GM21367 (cell line): ENCODE results near the gene TAL1.
"Not testable (repeated sequence)": the region's sequence is repeated elsewhere in the genome, so short reads cannot be mapped to it uniquely, and the experiment has no call there.

Experiments used
- ATAC-seq: cut with Tn5 transposase; IDR thresholded peaks from one replicate; pipeline ENCODE4 v1.9.1; 2021; ENCODE audit not compliant: unreplicated experiment

The TAL1 gene

GRCh38 chr1:47232187-47232874, at the start of gene TAL1:
TSS of gene TAL1 (minus strand) at chr1:47232225. CDS start at chr1:47225888, 6,337 bp downstream.
- no peak for ATAC-seq

DNA sequence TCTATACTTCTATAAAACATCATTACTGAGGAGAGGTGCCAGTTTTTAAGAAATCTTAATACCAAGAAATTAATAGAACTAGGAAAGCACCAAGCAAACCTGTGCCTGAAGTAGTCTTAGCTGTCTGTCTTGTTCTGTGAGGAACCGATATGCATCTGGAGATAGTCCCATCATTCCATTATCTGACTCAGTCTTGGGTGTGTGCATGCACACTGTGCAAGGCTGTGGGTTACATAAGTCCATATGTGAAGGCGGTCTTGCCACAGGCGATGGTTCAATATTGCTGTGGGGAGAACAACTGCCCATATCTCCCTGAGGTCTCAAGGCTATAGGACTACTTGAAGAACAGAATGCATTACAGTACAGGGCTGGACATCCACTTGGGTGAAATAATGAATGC, 48.1 kb upstream of the TAL1 start:
- ATAC-seq, result no peak

GRCh38 chr1:47276850-47277249, 44.8 kb upstream of the TAL1 start:
- ATAC-seq, result no peak

- ATAC-seq, result not testable (repeated sequence)
These were observed 43.8 kb upstream of the TAL1 start for GRCh38 chr1:47275811-47276210.

- not testable (repeated sequence) for ATAC-seq
These were observed 33.5 kb upstream of the TAL1 start for GRCh38 chr1:47265529-47265928.

GRCh38 chr1:47262787-47263413, 30.9 kb upstream of the TAL1 start:
- peak; percentile 65 for ATAC-seq

GRCh38 chr1:47257224-47257623, 25.2 kb upstream of the TAL1 start:
- ATAC-seq, result no peak

GRCh38 chr1:47252795-47253194, 20.8 kb upstream of the TAL1 start:
- ATAC-seq, result no peak

- ATAC-seq, result no peak
These were observed 20.3 kb upstream of the TAL1 start for GRCh38 chr1:47252369-47252768.

DNA sequence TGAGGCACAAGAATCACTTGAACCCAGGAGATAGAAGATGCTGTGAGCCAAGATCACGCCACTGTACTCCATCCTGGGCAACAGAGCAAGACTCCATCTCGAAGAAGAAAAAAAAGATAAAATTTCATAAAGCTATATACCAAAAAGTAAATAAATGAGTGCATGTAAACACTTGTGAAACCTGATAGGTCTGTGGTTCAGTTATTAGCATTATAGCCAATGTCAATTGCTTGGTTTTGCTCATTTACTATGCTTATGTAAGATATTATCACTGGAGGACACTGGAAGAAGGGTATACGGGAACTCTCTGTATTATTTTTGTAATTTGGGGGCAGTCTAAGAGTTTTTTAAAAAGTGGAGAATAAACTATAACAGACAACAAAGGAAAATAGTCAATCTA, 17.7 kb upstream of the TAL1 start:
- ATAC-seq, result no peak

GRCh38 chr1:47244339-47244862, 12.4 kb upstream of the TAL1 start:
- ATAC-seq, result no peak

DNA sequence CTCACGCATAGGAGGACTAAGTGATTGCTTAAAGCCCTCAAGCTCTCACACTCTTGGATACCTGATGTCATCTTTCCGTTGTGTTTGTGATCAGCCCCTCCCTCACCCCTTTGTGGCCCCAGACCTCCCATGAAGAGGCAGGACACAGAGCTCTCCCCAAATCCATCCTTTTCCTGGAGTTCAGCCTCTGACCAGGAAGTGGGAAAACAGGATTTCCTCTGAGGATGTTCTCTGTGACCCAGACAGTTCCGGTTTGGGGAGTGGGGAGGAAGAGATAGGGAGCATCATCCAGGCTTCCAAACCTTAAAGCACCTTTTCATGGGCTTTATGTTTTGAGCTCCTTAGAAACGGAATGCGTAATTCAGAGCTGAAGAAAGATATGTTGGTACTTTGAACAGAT, 11.9 kb upstream of the TAL1 start:
- ATAC-seq, result no peak

- no peak for ATAC-seq
These were observed 9.4 kb upstream of the TAL1 start for GRCh38 chr1:47241114-47242113.

- no peak for ATAC-seq
These were observed 7.0 kb upstream of the TAL1 start for GRCh38 chr1:47238935-47239592.

DNA sequence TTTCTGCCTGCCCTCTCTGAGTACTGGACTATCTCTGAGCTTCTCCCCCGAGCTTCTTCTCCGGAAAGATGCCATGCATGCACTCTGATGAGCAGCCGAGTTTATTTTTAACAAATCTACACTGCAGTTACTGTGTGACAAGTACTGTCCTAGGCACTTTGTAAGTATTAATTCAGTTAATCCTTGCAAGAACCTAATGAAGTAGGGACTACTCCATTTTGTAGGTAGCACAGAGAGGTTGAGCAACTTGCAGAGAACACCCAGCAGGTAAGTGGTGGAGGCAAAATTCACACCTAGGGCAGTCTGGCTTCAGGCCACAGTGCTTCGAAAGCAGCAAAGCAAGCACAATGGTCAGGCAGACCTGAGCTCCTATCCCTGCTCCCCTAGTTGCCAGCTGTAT, 3.8 kb upstream of the TAL1 start:
- ATAC-seq, result no peak

DNA sequence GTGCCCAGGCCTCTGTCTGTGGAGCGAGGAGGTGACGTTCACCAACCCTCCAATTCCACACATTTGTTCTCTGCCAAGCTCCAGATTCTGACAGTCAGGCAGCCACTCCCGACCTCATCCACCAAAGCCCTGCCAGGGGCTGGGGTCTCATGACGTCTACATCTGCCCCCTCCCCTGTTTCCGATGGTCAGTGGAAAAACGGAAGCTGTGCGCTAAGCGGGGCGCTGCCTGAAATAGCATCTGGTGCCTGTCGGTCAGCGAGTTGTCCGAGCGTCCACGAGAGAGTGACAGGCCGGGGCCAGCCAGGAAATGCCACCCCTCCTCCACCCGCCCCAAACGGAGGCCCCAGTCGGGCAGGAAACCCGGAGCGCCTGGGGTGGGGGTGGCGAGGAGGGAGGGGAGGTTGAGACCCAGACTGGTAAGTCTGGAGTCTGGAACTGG, 3.2 kb upstream of the TAL1 start:
- ATAC-seq, result no peak

- no peak for ATAC-seq
These were observed 1.2 kb upstream of the TAL1 start for GRCh38 chr1:47233186-47233585.

- ATAC-seq, result no peak
These were observed 481 bp downstream of the TAL1 start for GRCh38 chr1:47231301-47232186.

- no peak for ATAC-seq
These were observed 1.2 kb downstream of the TAL1 start for GRCh38 chr1:47230692-47231300.
